Measurements from ENCODE around the gene THOC5.

GRCh38 chr22:29510542-29510941 lies 43.0 kb downstream of the THOC5 start:
- TF ChIP-seq GATA2 (IDR thresholded peaks at IDR 0.05; ENCODE audit: low read depth, low read length) (no peak), GATA3 (IDR thresholded peaks at IDR 0.05; ENCODE audit: low read depth, low read length) (no peak)

Measured in SH-SY5Y (cell line).